Measurements from ENCODE around the gene TMC3.
"Not testable (repeated sequence)": the region's sequence is repeated elsewhere in the genome, so short reads cannot be mapped to it uniquely, and the experiment has no call there.

TMC3 gene

GRCh38 chr15:81373775-81374395, at the start of gene TMC3:
Gene TMC3, minus strand, starts transcription at chr15:81374213. Its CDS starts 136 bp downstream, at chr15:81374077.
- DNase-seq (ENCODE audit: low spot score), result no peak

GRCh38 chr15:81421461-81421860, 47.4 kb upstream of the TMC3 start:
- DNase-seq (ENCODE audit: low spot score), result no peak

GRCh38 chr15:81419332-81419943, 45.4 kb upstream of the TMC3 start:
- no peak for DNase-seq (ENCODE audit: low spot score)

- DNase-seq (ENCODE audit: low spot score), result no peak
These were observed 44.9 kb upstream of the TMC3 start for GRCh38 chr15:81418891-81419290.

- no peak for DNase-seq (ENCODE audit: low spot score)
These were observed 44.4 kb upstream of the TMC3 start for GRCh38 chr15:81418444-81418843.

GRCh38 chr15:81414274-81414968, 40.4 kb upstream of the TMC3 start:
- not testable (repeated sequence) for DNase-seq (ENCODE audit: low spot score)

GRCh38 chr15:81413851-81414250, 39.8 kb upstream of the TMC3 start:
- no peak for DNase-seq (ENCODE audit: low spot score)

GRCh38 chr15:81411969-81412633, 38.1 kb upstream of the TMC3 start:
- no peak for DNase-seq (ENCODE audit: low spot score)

- DNase-seq (ENCODE audit: low spot score), result no peak
These were observed 37.0 kb upstream of the TMC3 start for GRCh38 chr15:81411051-81411450.

GRCh38 chr15:81410318-81410753, 36.3 kb upstream of the TMC3 start:
- peak; percentile 28 for DNase-seq (ENCODE audit: low spot score)

- DNase-seq (ENCODE audit: low spot score), result no peak
These were observed 33.7 kb upstream of the TMC3 start for GRCh38 chr15:81407718-81408117.

- DNase-seq (ENCODE audit: low spot score), result no peak
These were observed 33.2 kb upstream of the TMC3 start for GRCh38 chr15:81407176-81407575.

GRCh38 chr15:81400640-81401236, 26.7 kb upstream of the TMC3 start:
- DNase-seq (ENCODE audit: low spot score), result peak; percentile 47

- DNase-seq (ENCODE audit: low spot score), result no peak
These were observed 25.0 kb upstream of the TMC3 start for GRCh38 chr15:81398910-81399551.

- no peak for DNase-seq (ENCODE audit: low spot score)
These were observed 24.4 kb upstream of the TMC3 start for GRCh38 chr15:81398456-81398855.

GRCh38 chr15:81394603-81395002, 20.6 kb upstream of the TMC3 start:
- no peak for DNase-seq (ENCODE audit: low spot score)

- DNase-seq (ENCODE audit: low spot score), result no peak
These were observed 17.6 kb upstream of the TMC3 start for GRCh38 chr15:81391657-81392056.

- no peak for DNase-seq (ENCODE audit: low spot score)
These were observed 14.4 kb upstream of the TMC3 start for GRCh38 chr15:81388436-81388770.

- no peak for DNase-seq (ENCODE audit: low spot score)
These were observed 13.8 kb upstream of the TMC3 start for GRCh38 chr15:81387621-81388435.

GRCh38 chr15:81386947-81387346, 12.9 kb upstream of the TMC3 start:
- no peak for DNase-seq (ENCODE audit: low spot score)

GRCh38 chr15:81385721-81386076, 11.7 kb upstream of the TMC3 start:
- no peak for DNase-seq (ENCODE audit: low spot score)
